GM12891 (cell line): Measurements from ENCODE around the gene FGF19.

Source experiments
- DNase-seq: peaks from one replicate; pipeline ENCODE4 v3.0.0; 2011; ENCODE audit warnings: low spot score; ENCODE audit not compliant: insufficient read length
- FAIRE-seq: peaks from 2 replicates; lab custom pipeline; 2011; peaks lifted over from hg19 to GRCh38; lab: Jason Lieb, UNC
- PAX5 ChIP-seq: IDR thresholded peaks from 2 replicates; pipeline ENCODE4 v1.6.1; 2011; ENCODE audit warnings: low read length, moderate library complexity, mild to moderate bottlenecking; ENCODE audit not compliant: insufficient read depth, severe bottlenecking
- POLR2A ChIP-seq: IDR thresholded peaks from 2 replicates; pipeline ENCODE4 v1.6.1; 2011; ENCODE audit warnings: low read depth, low read length, control low read depth
- POLR2AphosphoS5 ChIP-seq: IDR thresholded peaks from 2 replicates; pipeline ENCODE4 v1.6.1; 2011; ENCODE audit warnings: low read depth, low read length, control low read depth
- POU2F2 ChIP-seq: IDR thresholded peaks from 2 replicates; pipeline ENCODE4 v1.6.1; 2011; ENCODE audit warnings: low read depth, mild to moderate bottlenecking, control low read depth, low read length, moderate library complexity
- SPI1 ChIP-seq: IDR thresholded peaks from 2 replicates; pipeline ENCODE4 v1.6.1; 2011; ENCODE audit warnings: low read depth, low read length, control low read depth
- TAF1 ChIP-seq: IDR thresholded peaks from 2 replicates; pipeline ENCODE4 v1.6.1; 2011; ENCODE audit warnings: low read depth, low read length, control low read depth

The FGF19 gene

DNA sequence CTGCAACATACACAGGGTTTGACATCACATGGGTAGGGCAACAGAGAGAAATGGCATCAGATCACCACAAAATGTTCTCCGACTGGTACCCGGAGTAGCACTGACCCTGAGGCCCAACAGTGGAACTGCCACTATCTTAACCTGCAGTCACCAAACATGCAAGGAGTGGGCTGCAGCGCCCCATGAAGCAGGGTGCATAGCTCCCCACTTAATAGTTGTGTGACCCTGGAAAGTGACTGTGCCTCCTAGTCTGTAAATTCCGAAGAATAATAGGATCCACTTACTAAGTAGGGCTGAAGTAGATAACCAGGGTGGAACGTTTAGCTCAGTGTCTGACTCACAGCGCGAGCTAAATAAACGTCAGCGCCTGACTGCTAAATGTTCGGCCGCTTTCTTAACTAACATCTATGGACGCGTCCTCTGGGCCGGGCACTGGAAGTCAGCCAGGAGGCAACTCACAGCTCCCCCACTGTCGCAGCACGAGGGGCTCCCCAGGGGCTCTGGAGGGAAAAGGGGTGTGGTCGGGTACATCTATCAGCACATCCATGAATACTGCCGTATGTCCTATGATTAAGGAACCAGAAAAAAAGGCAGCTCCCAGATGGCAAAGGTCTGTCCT is 29.4 kb downstream of the FGF19 start:
- FAIRE-seq = peak; percentile 31
- TF ChIP-seq TAF1 = no peak
- TF ChIP-seq PAX5 = no peak
- no peak for TF ChIP-seq POLR2A
- no peak for TF ChIP-seq POU2F2
- no peak for TF ChIP-seq POLR2AphosphoS5
- TF ChIP-seq SPI1 = no peak
- no peak for DNase-seq

DNA sequence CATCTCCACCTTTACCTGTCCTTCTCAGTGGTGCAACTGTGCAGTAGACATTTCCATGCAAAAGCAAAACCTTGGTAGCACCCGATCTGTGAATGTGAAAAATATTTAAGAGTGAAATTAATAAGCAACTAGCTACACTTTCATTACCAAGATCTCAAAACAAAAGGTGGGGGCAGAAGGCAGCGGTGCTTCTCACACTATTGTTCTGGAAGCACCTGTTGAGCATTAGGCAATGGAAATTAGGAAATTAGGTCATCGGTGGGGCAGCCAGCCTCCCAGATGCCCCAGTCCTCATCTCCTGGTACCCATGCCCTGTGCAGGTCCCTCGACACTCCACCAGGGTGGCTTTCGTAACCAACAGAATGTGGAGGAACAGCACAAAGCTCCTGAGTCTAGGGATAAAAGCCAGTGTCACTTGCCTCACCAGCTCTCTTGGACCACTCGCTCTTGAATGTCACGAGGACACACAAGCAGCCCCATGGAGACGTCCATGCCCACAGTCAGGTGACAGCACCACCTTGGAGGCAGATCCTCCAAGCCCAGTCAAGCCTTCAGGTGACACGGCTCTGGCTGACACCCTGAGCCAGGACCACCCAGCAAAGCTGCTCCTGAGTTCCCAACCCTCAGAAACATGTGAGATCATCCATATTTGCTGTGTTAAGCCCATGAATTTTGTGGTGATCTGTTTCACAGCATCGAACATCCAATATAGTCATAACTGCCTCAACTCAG is 31.9 kb downstream of the FGF19 start:
- DNase-seq (no peak), FAIRE-seq (no peak)
- TF ChIP-seq SPI1 = no peak
- no peak for TF ChIP-seq POU2F2
- no peak for TF ChIP-seq TAF1
- no peak for TF ChIP-seq PAX5
- TF ChIP-seq POLR2A = no peak
- TF ChIP-seq POLR2AphosphoS5 = no peak

DNA sequence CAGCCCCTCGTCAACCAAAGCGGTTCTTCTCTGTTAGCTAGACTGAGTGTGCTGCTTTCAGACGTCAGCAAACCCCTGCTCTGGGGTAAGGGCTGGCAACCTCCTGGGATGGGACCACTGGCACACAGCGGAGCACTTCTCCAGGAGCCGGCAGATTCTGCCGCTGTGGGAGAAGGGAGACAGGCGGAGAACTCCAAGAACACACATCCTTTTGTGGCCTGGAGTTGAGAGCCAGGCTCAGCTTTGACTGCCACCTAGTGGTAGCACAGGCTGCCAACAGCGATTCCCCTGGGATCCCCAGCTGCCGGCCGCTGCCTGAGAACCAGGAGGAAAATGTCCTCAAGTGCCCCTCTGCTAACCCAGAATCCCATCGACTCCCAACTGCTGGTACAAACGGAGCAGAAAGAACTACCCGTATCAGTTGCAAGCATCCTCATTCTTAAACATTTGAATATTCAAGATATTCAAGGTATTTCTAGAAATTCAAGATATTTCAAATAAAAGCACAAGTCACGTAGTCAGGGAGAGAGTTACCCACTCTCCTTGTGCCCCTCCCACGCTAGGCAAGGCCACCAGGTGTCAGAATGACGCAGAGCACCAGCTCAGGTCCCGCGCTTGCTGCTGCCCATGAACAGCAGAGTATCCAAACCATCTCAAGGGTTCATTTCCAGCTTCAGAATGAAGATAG is 33.5 kb downstream of the FGF19 start:
- DNase-seq (peak; percentile 78), FAIRE-seq (peak; percentile 84)
- TF ChIP-seq PAX5 (no peak), POU2F2 (peak; percentile 12; the same call in 1 of the 2 replicates)

DNA sequence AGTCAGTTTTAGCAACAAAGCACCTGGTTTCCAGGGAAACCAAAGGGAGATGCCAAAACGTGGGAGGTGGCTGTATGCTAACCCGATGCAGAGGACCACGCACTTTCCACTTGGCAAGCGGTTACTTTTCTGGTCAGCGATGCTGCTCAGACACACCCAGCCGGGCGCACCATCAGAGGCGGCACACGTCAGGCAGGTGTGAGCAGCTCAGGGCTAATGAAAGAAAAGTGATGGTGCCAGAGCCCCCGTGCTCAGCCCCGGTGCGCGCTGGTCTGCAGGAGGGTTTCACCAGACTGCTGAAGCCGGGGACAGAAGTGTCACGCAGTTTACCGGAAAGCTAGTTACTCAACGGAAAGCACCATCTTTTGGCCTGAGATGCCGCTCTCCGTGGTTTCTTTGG is 34.3 kb downstream of the FGF19 start:
- FAIRE-seq = no peak
- TF ChIP-seq PAX5 (no peak), POLR2AphosphoS5 (no peak), SPI1 (no peak), POU2F2 (no peak), POLR2A (no peak), TAF1 (no peak)
- DNase-seq = no peak

DNA sequence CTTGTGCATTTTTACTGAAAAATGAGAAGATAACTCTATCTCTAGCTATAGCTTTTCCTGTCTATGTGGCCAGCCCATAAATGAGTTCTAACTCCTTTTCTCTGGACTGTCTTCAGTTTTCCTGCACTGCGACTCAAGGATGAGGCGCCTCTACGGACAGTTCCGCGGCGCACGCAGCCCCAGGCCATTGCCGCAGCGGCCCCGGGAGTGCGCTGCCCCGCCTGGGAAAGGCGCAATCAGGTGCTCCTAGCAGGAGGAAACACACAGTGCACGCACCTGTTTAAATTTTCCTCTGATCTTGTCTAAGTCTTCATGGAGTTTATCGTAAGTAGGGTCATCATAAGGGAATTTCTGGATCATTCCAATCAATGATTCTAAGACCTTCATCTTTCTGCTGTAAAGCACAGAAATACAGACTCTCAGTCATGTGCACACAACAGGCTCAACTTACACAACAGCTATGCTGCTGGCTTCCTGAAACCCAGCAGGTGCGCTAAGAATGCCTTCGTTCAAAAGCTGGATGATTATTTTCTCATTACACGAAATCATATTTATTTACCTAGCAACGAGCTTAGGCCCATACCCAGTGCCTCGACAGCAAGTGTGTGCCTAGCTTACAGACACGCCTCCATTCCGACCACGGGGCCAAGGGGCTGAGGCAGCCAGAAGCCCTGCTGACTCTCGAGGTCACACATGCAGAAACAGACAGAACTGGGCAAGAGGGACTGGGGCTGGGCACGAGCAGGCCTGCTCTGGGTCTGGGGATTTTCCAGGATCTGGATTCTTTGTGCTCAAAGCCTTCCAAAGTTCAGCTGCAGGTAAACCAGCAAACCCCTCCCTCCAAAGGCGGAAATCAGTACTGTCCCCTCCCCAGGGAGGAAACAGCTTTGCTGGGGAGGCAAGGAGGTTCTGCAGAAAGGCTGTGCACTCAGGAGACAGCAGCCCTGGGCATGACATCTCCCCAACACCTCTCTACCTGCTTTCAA is 35.9 kb downstream of the FGF19 start:
- FAIRE-seq (no peak), DNase-seq (no peak)
- no peak for TF ChIP-seq TAF1
- TF ChIP-seq SPI1 = no peak
- no peak for TF ChIP-seq PAX5
- TF ChIP-seq POLR2AphosphoS5 = no peak
- TF ChIP-seq POU2F2 = no peak
- no peak for TF ChIP-seq POLR2A

DNA sequence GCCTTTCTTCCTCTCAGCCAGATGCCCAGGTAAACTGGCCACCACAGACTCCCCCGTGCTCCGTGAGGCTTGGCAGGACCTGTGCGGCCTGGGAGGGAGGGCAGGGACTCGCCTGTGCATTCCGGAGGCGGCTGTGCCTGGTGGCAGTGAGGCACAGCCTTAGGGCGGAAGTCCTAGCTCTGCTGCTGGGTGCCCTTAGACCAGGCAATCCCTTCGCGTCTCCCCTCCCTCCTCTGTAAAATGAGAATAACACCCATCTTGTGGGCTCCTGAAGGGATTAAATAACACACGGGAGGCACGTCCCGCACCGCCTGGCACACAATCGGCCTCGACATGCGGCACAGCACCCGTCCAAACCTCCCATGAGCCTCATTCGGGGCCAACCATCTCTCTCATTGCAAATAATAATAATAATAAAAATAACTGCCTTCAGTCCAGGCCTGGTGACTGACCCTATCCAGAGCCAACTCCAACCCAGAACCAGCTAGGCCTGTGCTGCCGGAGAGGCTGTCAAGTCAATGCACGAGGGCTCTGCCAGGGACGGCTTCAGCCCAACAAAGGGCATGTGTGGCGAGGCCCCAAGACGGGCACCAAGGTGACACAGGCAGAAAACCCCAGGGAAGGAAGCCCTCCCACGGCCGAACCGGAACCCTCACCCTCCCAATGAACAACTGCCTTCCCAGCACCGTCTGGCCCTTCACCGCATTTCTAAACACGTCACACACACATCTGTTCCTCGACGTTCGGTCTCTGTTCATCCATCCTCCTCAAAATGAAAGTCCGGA is 36.9 kb downstream of the FGF19 start:
- no peak for DNase-seq
- no peak for FAIRE-seq
- TF ChIP-seq SPI1 = no peak
- TF ChIP-seq POLR2A = no peak
- TF ChIP-seq POLR2AphosphoS5 = no peak
- TF ChIP-seq TAF1 = no peak
- TF ChIP-seq POU2F2 = no peak

DNA sequence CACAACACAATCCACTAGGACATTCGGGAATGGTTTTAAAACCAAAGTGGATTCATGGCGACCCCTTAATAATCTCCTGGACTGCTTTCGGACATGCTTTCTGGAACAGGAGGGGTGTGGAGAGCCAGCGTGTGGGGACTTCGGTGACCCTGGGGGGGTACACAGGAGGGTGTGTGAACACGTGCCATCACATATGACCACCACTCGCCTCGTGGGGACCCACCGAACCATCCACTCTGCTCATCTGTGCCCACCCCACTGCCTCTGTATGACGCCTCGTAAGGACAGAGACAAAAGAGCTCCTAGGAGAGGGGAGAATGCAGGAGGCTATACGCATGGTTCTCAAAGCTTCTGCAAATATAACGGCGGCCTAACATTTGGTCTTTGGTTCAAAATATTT is 37.6 kb downstream of the FGF19 start:
- FAIRE-seq = no peak
- TF ChIP-seq POLR2A (no peak), SPI1 (no peak), TAF1 (no peak), POU2F2 (no peak), POLR2AphosphoS5 (no peak), PAX5 (no peak)
- DNase-seq = no peak

DNA sequence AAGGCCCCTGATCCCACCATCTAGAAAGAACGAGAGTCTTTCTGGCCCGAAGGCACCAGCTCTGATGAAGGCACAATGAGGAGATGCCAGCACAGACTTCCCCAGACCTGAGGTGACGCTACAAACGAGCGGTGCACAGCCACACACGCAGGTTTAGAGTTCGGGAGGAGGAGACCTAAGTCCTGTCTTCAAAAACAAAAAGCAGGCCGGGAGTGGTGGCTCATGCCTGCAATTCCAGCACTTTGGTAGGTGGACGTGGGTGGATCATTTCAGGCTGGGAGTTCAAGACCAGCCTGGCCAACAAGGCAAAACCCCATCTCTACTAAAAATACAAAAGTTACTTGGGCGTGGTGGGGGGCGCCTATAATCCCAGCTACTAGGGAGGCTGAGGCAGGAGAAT is 38.2 kb downstream of the FGF19 start:
- DNase-seq = no peak
- FAIRE-seq = no peak
- TF ChIP-seq POLR2A (no peak), PAX5 (no peak), TAF1 (no peak), POU2F2 (no peak), POLR2AphosphoS5 (no peak), SPI1 (no peak)

DNA sequence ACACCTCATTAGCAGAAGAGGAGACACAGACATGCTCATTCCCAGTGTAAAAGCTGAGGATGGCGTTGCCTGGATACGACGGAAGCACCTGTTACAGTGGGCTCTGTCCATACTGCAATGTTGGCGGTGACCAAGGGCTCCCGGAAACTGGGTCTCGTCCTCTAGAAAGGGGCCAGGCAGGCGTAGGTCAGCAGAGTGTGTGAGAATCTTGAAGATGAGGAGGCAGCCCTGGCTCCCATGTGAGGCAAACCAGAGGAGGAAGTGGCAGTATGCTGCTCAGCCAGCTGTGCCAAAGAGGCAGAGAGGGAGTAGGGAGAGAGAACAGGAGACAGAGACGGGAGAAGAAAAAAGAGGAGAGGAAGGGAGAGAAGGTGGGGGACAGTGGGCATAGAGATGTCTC is 38.9 kb downstream of the FGF19 start:
- FAIRE-seq (no peak), DNase-seq (no peak)
- no peak for TF ChIP-seq POLR2AphosphoS5
- no peak for TF ChIP-seq TAF1
- TF ChIP-seq POLR2A = no peak
- TF ChIP-seq POU2F2 = no peak
- TF ChIP-seq SPI1 = no peak
- TF ChIP-seq PAX5 = no peak
